ENCODE measurements around the gene PRDM16. TPM values are rescaled to one million over a fixed set of nuclear protein-coding genes. Genes with fewer than 3 reads are reported as not detected.

Gene PRDM16
- total RNA-seq, 1 donor from 2014 or later, result 0.07 TPM

DNA sequence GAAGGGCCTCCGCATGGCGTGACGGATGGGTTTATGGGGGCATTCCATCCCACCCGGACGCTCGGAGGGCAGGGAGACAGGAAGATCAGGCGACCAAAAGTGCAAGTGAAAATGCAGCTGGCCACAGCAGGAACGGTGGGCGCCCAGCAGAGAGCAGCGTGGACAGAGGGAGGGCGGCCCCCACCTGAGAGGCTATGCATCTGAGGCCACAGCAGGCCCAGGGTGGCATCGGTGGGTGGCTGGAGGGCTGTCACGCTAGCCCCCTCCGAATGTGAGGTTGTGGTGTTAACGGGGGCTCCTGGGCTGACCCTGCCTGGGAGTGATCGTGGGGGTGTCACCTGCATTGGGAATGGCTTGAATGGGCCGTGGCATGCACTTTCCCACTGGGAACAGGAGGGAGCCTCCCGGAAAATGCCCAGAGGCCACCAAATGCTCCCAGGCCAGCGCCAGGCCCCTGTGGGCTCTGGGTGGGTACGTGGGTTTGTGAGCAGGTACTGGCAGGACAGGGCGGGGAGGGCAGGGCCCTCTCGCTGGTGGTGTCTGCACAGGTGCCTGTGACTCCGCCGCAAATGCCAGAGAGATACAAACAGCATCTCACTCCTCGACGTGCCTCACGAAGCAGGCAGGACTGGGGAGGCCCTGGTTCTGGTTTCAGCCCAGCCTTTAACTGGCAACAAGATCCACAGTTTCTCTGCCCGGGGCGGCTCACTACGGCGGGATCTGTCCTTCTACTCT lies 172.8 kb downstream of the PRDM16 start:
- intact Hi-C loops (cut with micrococcal nuclease), result no loop called here

DNA sequence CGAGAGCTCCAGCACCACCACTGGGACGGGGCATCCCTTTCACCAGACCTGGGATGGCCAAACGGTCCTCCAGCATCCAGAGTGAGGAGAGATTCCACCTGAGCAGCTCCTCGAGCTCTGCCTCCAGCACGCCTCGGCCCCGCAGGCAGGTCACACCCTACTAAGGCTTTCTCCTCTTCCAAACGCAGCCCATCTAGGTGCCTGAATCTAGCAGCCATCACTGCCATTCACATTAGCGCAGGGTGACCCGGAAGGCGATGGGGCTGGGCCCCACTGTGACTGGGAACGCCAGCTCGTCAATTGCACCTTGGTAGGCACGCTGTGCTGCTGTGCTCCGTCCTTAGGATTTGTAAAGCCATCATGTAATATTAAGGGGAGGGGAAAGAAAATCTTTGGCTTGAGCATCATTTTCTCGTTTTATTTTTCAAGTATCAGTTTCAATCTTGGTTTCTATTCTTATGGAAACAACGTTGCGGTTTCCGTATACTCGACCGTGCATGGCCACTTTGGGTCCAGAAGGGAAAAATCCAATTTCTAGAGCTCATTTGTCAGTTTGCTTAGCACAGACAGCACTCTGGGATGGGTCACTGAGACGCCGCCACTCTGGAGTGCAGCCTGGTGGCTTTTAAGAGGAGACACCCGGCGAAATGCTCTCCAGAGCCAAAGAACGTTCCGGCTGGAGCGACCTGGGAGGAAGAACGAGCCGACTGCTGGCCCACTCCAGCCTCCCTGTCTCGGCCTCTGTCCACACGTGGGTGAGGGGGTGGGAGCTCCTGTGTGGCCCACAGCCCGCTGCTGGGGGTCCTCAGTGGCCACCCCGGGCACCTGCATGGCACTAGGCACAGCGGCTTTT lies 173.6 kb downstream of the PRDM16 start:
- intact Hi-C loops (cut with micrococcal nuclease), result no loop called here

GRCh38 chr1:3243304-3243703 lies 174.3 kb downstream of the PRDM16 start:
- intact Hi-C loops (cut with micrococcal nuclease), result no loop called here

DNA sequence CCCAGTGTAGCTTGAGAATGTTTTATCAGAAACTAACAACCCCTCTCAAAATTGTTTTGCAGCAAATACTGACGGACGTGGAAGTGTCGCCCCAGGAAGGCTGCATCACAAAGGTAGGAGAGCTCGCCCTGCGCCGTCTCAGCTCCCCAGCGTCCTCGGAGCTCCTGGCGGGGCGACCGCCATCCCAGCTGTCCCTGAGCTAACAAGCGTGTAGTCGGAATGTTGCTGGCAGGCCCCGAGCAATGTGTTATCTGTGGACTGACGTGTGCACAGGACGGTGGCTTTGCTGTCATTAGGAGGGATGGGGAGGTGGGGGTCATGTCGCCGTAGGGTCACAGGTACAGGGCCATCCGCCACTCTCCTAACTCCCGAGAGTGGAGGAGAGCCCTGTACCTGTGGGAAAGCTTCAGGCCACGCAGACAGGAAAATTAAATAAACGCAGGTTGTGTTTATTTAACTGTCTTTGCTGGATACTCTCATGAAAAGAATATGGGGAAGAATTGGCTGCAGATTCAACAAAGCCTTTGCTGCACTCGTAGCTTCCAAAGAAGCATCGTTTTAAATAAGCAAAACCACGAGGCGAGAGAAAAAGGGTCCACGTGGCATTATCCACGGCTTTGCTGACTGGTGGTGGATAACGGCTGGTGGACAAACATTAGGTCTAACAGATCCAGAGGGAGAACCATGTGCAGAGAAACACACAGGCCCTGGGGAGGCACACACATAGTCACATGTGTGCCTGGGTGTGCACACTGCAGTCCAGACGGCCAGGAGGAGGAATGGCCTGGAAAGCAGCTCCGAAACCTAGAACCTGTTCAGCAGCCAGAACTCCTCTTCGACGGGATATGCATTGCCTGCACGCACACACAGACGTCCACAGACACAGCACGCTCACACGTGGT lies 175.3 kb downstream of the PRDM16 start:
- intact Hi-C loops (cut with micrococcal nuclease), result no loop called here

GRCh38 chr1:3244927-3245315 lies 175.9 kb downstream of the PRDM16 start:
- intact Hi-C loops (cut with micrococcal nuclease), result no loop called here

DNA sequence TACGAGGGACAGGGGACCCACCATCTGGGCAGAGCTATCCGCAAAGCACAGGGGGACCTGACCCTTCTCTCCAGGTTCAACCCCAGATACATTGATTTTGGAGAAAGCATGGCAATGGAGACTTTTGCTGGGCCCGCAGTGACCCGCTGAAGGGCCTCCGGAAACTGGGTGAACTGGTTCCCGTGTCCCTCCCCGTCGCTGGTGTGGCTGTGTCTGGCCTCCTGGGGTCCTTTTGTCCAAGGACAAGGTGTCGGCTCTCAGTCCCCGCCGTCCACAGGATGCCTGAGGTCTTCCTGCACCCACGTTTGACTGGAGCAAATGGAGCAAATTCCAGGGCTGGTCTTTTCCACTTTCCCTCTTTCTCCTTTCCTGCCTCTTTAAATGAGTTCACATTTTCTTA lies 176.3 kb downstream of the PRDM16 start:
- intact Hi-C loops (cut with micrococcal nuclease), result no loop called here

GRCh38 chr1:3245768-3246167 lies 176.8 kb downstream of the PRDM16 start:
- intact Hi-C loops (cut with micrococcal nuclease), result no loop called here

GRCh38 chr1:3246251-3246650 lies 177.2 kb downstream of the PRDM16 start:
- intact Hi-C loops (cut with micrococcal nuclease), result no loop called here

- intact Hi-C loops (cut with micrococcal nuclease), result no loop called here
Observed at GRCh38 chr1:3247521-3248121, 178.6 kb downstream of the PRDM16 start.

DNA sequence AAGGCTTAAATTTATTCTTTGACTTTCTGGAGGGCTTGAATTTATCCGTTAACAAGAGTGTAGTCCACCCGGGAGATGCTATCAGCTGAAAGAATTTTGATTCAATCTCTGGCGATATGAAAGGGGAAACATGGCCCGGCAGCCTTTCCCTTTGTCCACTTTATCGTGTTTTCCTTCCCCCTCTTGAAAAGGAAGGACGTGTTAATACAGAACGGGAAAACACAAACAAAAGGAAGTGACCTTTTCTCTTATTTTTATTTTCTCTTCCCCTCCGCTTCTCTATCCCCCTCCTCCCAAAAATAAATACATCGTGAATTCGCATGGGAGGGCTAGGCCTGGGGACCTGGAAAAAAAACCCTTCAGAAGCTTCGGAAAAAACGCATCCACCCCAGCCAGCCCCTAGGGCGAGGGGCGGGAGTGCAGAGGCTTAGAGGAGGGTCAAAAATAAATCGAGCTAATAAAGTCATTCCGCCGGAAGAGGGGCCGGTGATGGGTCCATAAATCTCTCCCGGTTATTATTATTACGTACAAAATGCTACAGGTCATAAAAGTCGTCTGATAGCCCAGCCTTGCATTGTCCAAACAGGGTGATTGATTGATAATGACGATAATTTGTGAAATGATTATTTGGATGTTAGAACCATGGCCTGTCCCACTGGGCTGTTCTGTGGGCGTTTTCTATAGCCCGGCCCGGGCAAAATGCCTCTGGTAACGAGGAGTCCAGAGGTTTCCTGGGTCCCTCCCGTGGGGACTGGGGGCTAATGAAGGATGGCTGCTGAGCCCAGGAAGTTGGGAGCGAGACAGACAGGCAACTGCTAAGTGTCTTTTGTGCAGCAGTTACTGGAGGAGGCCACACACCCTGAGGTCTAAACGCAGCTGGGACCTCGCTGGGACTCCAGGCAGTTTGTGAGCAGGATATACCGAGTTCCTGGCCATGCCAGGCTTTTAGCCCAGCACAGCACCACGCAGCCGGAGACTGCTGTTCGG lies 179.4 kb downstream of the PRDM16 start:
- intact Hi-C loops (cut with micrococcal nuclease), result no loop called here

DNA sequence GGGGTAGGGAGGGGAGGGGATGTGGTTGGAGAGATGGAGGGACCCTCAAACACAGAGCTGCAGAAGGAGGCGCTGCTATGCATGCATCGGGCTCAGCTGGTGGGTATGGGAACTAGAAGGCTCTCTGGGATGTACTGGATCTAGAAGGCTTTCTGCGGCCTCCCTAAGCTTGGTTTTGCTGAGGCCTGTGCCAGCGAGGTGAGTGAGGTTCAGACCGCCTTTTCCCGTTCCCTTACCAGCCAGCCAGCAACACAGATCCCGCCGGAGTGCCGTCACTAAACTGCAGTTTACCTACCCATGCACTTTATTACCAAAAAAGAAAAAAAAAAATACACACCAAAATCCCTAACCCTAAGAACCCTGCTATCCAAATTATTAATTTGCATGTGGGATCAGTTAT lies 180.2 kb downstream of the PRDM16 start:
- intact Hi-C loops (cut with micrococcal nuclease), result no loop called here

DNA sequence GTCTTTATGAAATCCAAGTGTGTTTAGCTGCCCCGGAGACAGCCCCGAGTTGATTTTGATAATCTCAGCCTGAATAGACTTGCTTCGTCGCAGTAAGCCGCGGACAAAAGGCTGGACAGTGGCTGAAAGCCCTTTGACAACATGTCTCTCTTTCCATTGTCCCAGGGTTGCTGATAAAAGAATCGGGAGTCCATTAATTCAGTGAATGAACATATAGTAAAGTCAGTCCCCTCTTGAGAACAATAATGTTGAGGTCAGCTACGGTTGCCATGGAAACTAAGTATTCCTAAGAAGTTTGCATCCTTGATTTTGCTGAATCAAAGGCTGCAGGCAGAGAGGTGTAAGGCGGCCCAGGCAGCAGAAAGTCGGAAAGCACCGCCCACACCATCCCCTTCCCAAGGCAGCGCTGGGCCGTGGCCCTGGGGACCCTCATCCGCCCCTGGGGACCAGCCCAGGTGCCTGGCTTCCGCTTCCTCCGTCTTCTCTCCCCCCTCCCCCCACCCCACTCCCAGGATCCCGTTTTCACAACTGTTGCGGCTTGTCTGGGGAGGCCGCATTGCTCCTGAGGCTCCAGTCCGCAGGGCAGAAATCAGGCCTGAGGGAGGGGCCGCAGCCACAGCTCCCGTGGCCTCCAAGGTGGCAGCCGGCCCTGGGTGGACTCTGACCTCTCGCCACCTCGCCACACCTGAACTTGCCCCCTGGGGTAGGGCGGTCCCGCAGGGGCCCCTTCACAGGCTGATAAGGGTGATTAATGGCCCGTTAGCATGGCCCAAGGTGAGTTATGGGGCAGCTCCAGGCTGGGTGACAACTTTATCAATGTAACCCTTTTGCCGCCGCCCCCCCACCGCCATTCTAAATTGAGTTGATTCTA lies 180.9 kb downstream of the PRDM16 start:
- intact Hi-C loops (cut with micrococcal nuclease), result no loop called here

DNA sequence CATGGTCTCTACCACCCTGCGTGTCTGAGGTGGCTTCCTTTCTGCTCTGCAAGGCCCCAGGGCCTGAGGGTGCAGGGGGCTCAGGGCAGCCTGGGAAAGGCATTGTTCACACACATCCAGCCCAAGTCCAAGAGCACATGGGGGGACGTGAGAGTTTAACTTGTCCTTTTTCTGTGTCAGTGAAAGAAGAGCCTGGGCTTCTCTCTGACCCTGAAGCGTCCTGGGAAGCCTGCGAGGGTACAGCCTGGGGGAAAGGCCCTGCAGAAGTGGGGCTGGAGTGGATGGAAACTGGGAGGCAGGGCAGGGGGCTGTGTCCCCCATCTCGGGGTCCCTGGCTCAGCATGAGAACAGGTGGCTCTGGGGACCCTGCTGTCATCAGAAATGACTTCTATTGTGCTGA lies 181.6 kb downstream of the PRDM16 start:
- intact Hi-C loops (cut with micrococcal nuclease), result no loop called here

DNA sequence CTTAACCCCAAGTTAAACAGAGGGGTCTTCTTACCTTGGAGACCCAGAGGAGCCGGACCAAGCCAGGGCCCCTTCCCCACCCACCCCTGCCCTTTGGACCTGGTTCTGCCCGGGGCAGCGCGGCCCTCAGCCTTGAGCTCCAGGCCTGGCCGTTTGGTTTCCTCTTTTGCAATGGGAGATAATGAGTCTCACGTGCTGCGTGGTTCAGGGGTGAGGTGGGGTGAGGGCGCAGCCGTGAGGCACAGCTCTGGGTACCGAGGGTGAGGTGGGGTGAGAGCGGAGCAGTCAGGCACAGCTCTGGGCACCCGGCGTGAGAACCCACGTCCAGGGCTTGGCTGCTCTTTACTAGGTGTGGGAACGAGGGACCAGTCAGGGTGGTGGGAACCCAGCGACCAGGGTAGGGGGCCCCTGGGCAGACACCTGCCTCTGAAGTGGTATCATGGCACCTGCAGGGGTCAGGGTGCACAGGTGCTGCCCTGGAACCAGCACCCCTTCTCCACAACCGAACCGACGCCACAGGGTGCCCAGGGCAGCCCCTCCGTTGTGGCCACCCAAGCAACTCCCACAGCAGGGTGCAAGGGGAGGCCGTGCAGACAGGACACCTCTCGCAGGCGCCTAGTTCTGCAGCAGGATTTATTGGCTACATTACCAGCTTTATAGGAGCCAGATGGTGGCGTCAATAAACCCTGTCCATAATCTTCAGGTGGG lies 182.2 kb downstream of the PRDM16 start:
- intact Hi-C loops (cut with micrococcal nuclease), result no loop called here

- intact Hi-C loops (cut with micrococcal nuclease), result no loop called here
Observed at GRCh38 chr1:3251807-3252428, 182.9 kb downstream of the PRDM16 start.

DNA sequence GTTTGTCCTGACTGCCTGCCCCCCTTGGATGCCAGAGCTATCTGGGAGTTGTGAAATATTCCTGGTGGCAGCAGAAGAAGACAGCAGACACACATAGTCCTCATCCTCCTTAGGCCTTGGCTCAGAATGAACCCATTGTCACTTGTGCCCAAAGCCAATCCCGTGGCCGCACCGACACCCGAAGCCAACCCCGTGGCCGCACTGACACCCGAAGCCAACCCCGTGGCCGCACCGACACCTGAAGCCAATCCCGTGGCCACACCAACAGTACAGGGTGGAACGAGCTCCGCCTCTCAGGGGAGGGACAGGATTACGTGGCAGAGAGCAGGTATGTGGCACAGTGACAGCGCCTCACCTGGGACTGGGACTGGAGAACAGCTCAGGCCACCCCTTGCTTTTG lies 186.7 kb downstream of the PRDM16 start:
- intact Hi-C loops (cut with micrococcal nuclease), result no loop called here

GRCh38 chr1:3257788-3258187 lies 188.8 kb downstream of the PRDM16 start:
- intact Hi-C loops (cut with micrococcal nuclease), result no loop called here

- intact Hi-C loops (cut with micrococcal nuclease), result no loop called here
Observed at GRCh38 chr1:3258386-3259003, 189.5 kb downstream of the PRDM16 start.

All from T-helper 1 cell treated with Interleukin-12 subunit alpha and Interleukin-12 subunit beta and Interleukin-4 antibody, amounts not matched to agents 30 ng/mL and 1 ng/mL, for 36 hours (primary cell).